Activated T-helper 1 cell treated with anti-CD3 and anti-CD28 coated beads, Interleukin-12 subunit alpha, Interleukin-12 subunit beta, Interleukin-2, Interleukin-4 antibody, amounts not matched to agents 30 ng/mL and 10 ng/mL and 1 ng/mL, durations not matched to agents 14 hours and 24 hours and 36 hours (primary cell): ENCODE data around the gene PGC. TPM values are rescaled to one million over a fixed set of nuclear protein-coding genes. Genes with fewer than 3 reads are reported as not detected.
"Not testable (repeated sequence)": the region's sequence is repeated elsewhere in the genome, so short reads cannot be mapped to it uniquely, and the experiment has no call there.

ENCODE experiments used
- DNase-seq: peaks from one replicate; pipeline ENCODE4 v3.0.0; 2021; ENCODE audit warnings: low spot score
- H3K27ac Mint-ChIP-seq: one replicate; pipeline ENCODE4 v1.8.0; 2021; ENCODE audit warnings: mild to moderate bottlenecking, mixed read lengths
- H3K27me3 Mint-ChIP-seq: one replicate; pipeline ENCODE4 v1.8.0; 2022; ENCODE audit warnings: mild to moderate bottlenecking, moderate library complexity, mixed read lengths; ENCODE audit not compliant: insufficient read depth
- H3K36me3 Mint-ChIP-seq: one replicate; pipeline ENCODE4 v1.8.0; 2021; ENCODE audit warnings: low read depth, mixed read lengths
- H3K4me1 Mint-ChIP-seq: one replicate; pipeline ENCODE4 v1.8.0; 2021; ENCODE audit warnings: low read depth, mixed read lengths
- H3K4me3 Mint-ChIP-seq: one replicate; pipeline ENCODE4 v1.8.0; 2021; ENCODE audit warnings: mild to moderate bottlenecking, moderate library complexity, mixed read lengths
- H3K9me3 Mint-ChIP-seq: one replicate; pipeline ENCODE4 v1.8.0; 2021; ENCODE audit warnings: mixed read lengths
- intact Hi-C: fragments of 100-400 bp; cut with micrococcal nuclease; formaldehyde crosslinking; loops from one replicate; pipeline ENCODE4 v1.15.1; 2024
- total RNA-seq: library from RNA; stranded (reverse); gene quantifications from 2 replicates; pipeline ENCODE4 v1.2.3, GENCODE V29; 2022

PGC gene
- total RNA-seq, 1 donor from 2014 or later = 0.60 TPM

- Mint-ChIP-seq H3K27ac (no peak overlapping the region), H3K27me3 (no peaks in the 10 kb centered on the region), H3K4me3 (no peak overlapping the region), H3K4me1 (peaks cover 12% of the 10 kb centered on the region), H3K36me3 (peaks cover 6% of the 10 kb centered on the region), H3K9me3 (no peaks in the 10 kb centered on the region)
- intact Hi-C loops = no loop called here
- no peak for DNase-seq
Observed at GRCh38 chr6:41770381-41771057, 23.3 kb upstream of the PGC start.

GRCh38 chr6:41769376-41769775 is 22.2 kb upstream of the PGC start:
- DNase-seq = no peak
- Mint-ChIP-seq H3K27me3 (peaks cover 3% of the 10 kb centered on the region), H3K9me3 (no peaks in the 10 kb centered on the region), H3K4me3 (no peak overlapping the region), H3K36me3 (peaks cover 4% of the 10 kb centered on the region), H3K4me1 (peaks cover 12% of the 10 kb centered on the region), H3K27ac (no peak overlapping the region)
- intact Hi-C loops = no loop called here

- Mint-ChIP-seq H3K27me3 (peaks cover 5% of the 10 kb centered on the region), H3K36me3 (no peaks in the 10 kb centered on the region), H3K27ac (no peak overlapping the region), H3K4me1 (peaks cover 12% of the 10 kb centered on the region), H3K4me3 (no peak overlapping the region), H3K9me3 (no peaks in the 10 kb centered on the region)
- intact Hi-C loops = no loop called here
- DNase-seq = no peak
Observed at GRCh38 chr6:41768545-41769308, 21.5 kb upstream of the PGC start.

- Mint-ChIP-seq H3K9me3 (no peaks in the 10 kb centered on the region), H3K4me1 (peaks cover 12% of the 10 kb centered on the region), H3K27me3 (peaks cover 5% of the 10 kb centered on the region), H3K4me3 (no peak overlapping the region), H3K27ac (no peak overlapping the region), H3K36me3 (no peaks in the 10 kb centered on the region)
- no peak for DNase-seq
- intact Hi-C loops = no loop called here
Observed at GRCh38 chr6:41767112-41767833, 20.1 kb upstream of the PGC start.

- peaks cover 12% of the 10 kb centered on the region for H3K4me1 Mint-ChIP-seq
- H3K27ac Mint-ChIP-seq, H3K36me3 Mint-ChIP-seq, DNase-seq, H3K27me3 Mint-ChIP-seq, intact Hi-C loops, H3K9me3 Mint-ChIP-seq, H3K4me3 Mint-ChIP-seq: not testable (repeated sequence)
Observed at GRCh38 chr6:41766043-41766664, 19.0 kb upstream of the PGC start.

- Mint-ChIP-seq H3K4me1 (peaks cover 4% of the 10 kb centered on the region), H3K9me3 (no peaks in the 10 kb centered on the region), H3K27ac (no peak overlapping the region), H3K4me3 (no peak overlapping the region), H3K36me3 (no peaks in the 10 kb centered on the region), H3K27me3 (peaks cover 8% of the 10 kb centered on the region)
- intact Hi-C loops = no loop called here
- no peak for DNase-seq
Observed at GRCh38 chr6:41763470-41763869, 16.3 kb upstream of the PGC start.

- H3K4me1 Mint-ChIP-seq = no peaks in the 10 kb centered on the region
- no peak overlapping the region for H3K4me3 Mint-ChIP-seq
- no peaks in the 10 kb centered on the region for H3K36me3 Mint-ChIP-seq
- H3K9me3 Mint-ChIP-seq = no peaks in the 10 kb centered on the region
- intact Hi-C loops = no loop called here
- DNase-seq = no peak
- no peak overlapping the region for H3K27ac Mint-ChIP-seq
- H3K27me3 Mint-ChIP-seq = peaks cover 10% of the 10 kb centered on the region
Observed at GRCh38 chr6:41759905-41760579, 12.8 kb upstream of the PGC start.

- Mint-ChIP-seq H3K4me3 (no peak overlapping the region), H3K9me3 (no peaks in the 10 kb centered on the region), H3K4me1 (no peaks in the 10 kb centered on the region), H3K27ac (no peak overlapping the region), H3K36me3 (no peaks in the 10 kb centered on the region), H3K27me3 (peaks cover 13% of the 10 kb centered on the region)
- intact Hi-C loops = no loop called here
- no peak for DNase-seq
Observed at GRCh38 chr6:41759106-41759904, 12.1 kb upstream of the PGC start.

GRCh38 chr6:41758641-41759035 is 11.4 kb upstream of the PGC start:
- no peaks in the 10 kb centered on the region for H3K9me3 Mint-ChIP-seq
- H3K4me3 Mint-ChIP-seq = no peak overlapping the region
- H3K4me1 Mint-ChIP-seq = no peaks in the 10 kb centered on the region
- intact Hi-C loops = no loop called here
- no peak for DNase-seq
- peaks cover 15% of the 10 kb centered on the region for H3K27me3 Mint-ChIP-seq
- no peak overlapping the region for H3K27ac Mint-ChIP-seq
- no peaks in the 10 kb centered on the region for H3K36me3 Mint-ChIP-seq

- intact Hi-C loops = no loop called here
Observed at GRCh38 chr6:41757931-41758640, 10.9 kb upstream of the PGC start.

GRCh38 chr6:41757271-41757670 is 10.1 kb upstream of the PGC start:
- H3K4me1 Mint-ChIP-seq = no peaks in the 10 kb centered on the region
- H3K4me3 Mint-ChIP-seq = no peak overlapping the region
- H3K27me3 Mint-ChIP-seq = peaks cover 20% of the 10 kb centered on the region
- no peak overlapping the region for H3K27ac Mint-ChIP-seq
- no peaks in the 10 kb centered on the region for H3K9me3 Mint-ChIP-seq
- intact Hi-C loops = no loop called here
- DNase-seq = no peak
- H3K36me3 Mint-ChIP-seq = no peaks in the 10 kb centered on the region

More at GRCh38 chr6:41757931-41758640, 10.9 kb upstream of the PGC start:
- H3K4me1 Mint-ChIP-seq = no peaks in the 10 kb centered on the region
- H3K36me3 Mint-ChIP-seq = no peaks in the 10 kb centered on the region
- H3K4me3 Mint-ChIP-seq = no peak overlapping the region
- H3K27ac Mint-ChIP-seq = no peak overlapping the region
- no peaks in the 10 kb centered on the region for H3K9me3 Mint-ChIP-seq
- DNase-seq = no peak
- H3K27me3 Mint-ChIP-seq = peaks cover 19% of the 10 kb centered on the region
